MM.1S (cell line): ENCODE measurements around the gene DHRSX.

ENCODE experiments used
- DNase-seq: peaks from one replicate; pipeline ENCODE4 v3.0.0-alpha.2; 2015
- H2AFZ ChIP-seq: fragments of 300-600 bp; sonication (generic); 2 replicates; pipeline ENCODE4 v1.6.0; 2016; ENCODE audit warnings: antibody characterized with exemption, low read length
- H3F3A ChIP-seq: fragments of 300-600 bp; sonication (generic); 2 replicates; pipeline ENCODE4 v1.6.1; 2016; ENCODE audit warnings: mild to moderate bottlenecking, antibody characterized with exemption, low read length, moderate library complexity, mixed read lengths; ENCODE audit not compliant: insufficient read depth
- H3K27ac ChIP-seq: fragments of 300-600 bp; sonication (generic); 2 replicates; pipeline ENCODE4 v1.5.1; 2016; ENCODE audit warnings: mild to moderate bottlenecking, low read length
- H3K27me3 ChIP-seq: fragments of 300-600 bp; sonication (generic); replicated peaks from 2 replicates; pipeline ENCODE4 v1.6.0; 2016; ENCODE audit warnings: low read length; ENCODE audit not compliant: insufficient read depth
- H3K36me3 ChIP-seq: fragments of 300-600 bp; sonication (generic); replicated peaks from 2 replicates; pipeline ENCODE4 v1.6.1; 2016; ENCODE audit warnings: mild to moderate bottlenecking, low read length, mixed read lengths; ENCODE audit not compliant: insufficient read depth
- H3K4me1 ChIP-seq: fragments of 300-600 bp; sonication (generic); 2 replicates; pipeline ENCODE4 v1.6.1; 2016; ENCODE audit warnings: low read length, mixed read lengths
- H3K4me2 ChIP-seq: fragments of 300-600 bp; sonication (generic); 2 replicates; pipeline ENCODE4 v1.6.0; 2016; ENCODE audit warnings: low read depth, low read length
- H3K4me3 ChIP-seq: fragments of 300-600 bp; sonication (generic); 2 replicates; pipeline ENCODE4 v1.5.1; 2016; ENCODE audit warnings: low read length, mixed read lengths
- H3K79me2 ChIP-seq: fragments of 300-600 bp; sonication (generic); 2 replicates; pipeline ENCODE4 v1.6.1; 2016; ENCODE audit warnings: mixed run types, low read length, mixed read lengths
- H3K9ac ChIP-seq: fragments of 300-600 bp; sonication (generic); 2 replicates; pipeline ENCODE4 v1.6.1; 2016; ENCODE audit warnings: low read length, mixed read lengths
- H3K9me2 ChIP-seq: fragments of 300-600 bp; sonication (generic); replicated peaks from 2 replicates; pipeline ENCODE4 v1.6.1; 2016; ENCODE audit warnings: mild to moderate bottlenecking, low read length, mixed read lengths; ENCODE audit not compliant: insufficient read depth
- H3K9me3 ChIP-seq: fragments of 300-600 bp; sonication (generic); replicated peaks from 2 replicates; pipeline ENCODE4 v1.6.1; 2016; ENCODE audit warnings: mild to moderate bottlenecking, low read length, mixed read lengths; ENCODE audit not compliant: insufficient read depth
- H4K20me1 ChIP-seq: fragments of 300-600 bp; sonication (generic); 2 replicates; pipeline ENCODE4 v1.6.1; 2016; ENCODE audit warnings: mild to moderate bottlenecking, low read length, moderate library complexity, mixed read lengths; ENCODE audit not compliant: insufficient read depth
- EZH2 ChIP-seq: fragments of 300-600 bp; sonication (generic); optimal IDR thresholded peaks from 2 replicates; pipeline ENCODE3; 2017; ENCODE audit warnings: low read depth, mild to moderate bottlenecking, antibody characterized with exemption, low read length, mixed read lengths
- EZH2phosphoT487 ChIP-seq: fragments of 300-600 bp; sonication (generic); IDR thresholded peaks from 2 replicates; pipeline ENCODE4 v1.6.1; 2018; ENCODE audit warnings: antibody characterized with exemption, low read length
- TF ChIP-seq, protein P1 (sequence below): fragments of 300-600 bp; sonication (generic); IDR thresholded peaks from 2 replicates; pipeline ENCODE4 v1.5.1; 2016; ENCODE audit warnings: antibody characterized with exemption, low read length, mixed read lengths

Gene DHRSX

GRCh38 chrX:2193273-2193592 is 307.5 kb downstream of the DHRSX start:
- Histone ChIP-seq H3K4me2 (no peak overlapping the region), H3K9me3 (no peaks in the 10 kb centered on the region), H3K4me1 (no peaks in the 10 kb centered on the region), H3K4me3 (no peak overlapping the region), H3K9me2 (no peaks in the 10 kb centered on the region), H3K79me2 (no peaks in the 10 kb centered on the region), H3K9ac (no peak overlapping the region), H3K36me3 (no peaks in the 10 kb centered on the region), H3K27me3 (no peaks in the 10 kb centered on the region), H3F3A (no peaks in the 10 kb centered on the region), H2AFZ (no peak overlapping the region), H4K20me1 (no peaks in the 10 kb centered on the region), H3K27ac (no peak overlapping the region)
- TF ChIP-seq, protein P1, sequence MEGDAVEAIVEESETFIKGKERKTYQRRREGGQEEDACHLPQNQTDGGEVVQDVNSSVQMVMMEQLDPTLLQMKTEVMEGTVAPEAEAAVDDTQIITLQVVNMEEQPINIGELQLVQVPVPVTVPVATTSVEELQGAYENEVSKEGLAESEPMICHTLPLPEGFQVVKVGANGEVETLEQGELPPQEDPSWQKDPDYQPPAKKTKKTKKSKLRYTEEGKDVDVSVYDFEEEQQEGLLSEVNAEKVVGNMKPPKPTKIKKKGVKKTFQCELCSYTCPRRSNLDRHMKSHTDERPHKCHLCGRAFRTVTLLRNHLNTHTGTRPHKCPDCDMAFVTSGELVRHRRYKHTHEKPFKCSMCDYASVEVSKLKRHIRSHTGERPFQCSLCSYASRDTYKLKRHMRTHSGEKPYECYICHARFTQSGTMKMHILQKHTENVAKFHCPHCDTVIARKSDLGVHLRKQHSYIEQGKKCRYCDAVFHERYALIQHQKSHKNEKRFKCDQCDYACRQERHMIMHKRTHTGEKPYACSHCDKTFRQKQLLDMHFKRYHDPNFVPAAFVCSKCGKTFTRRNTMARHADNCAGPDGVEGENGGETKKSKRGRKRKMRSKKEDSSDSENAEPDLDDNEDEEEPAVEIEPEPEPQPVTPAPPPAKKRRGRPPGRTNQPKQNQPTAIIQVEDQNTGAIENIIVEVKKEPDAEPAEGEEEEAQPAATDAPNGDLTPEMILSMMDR: no peak
- TF ChIP-seq EZH2: no peak
- no peak for TF ChIP-seq EZH2phosphoT487
- DNase-seq: no peak

- Histone ChIP-seq H3K27ac (no peak overlapping the region), H3K79me2 (no peaks in the 10 kb centered on the region), H4K20me1 (no peaks in the 10 kb centered on the region), H3F3A (no peaks in the 10 kb centered on the region), H3K9ac (no peak overlapping the region), H3K36me3 (no peaks in the 10 kb centered on the region), H3K4me1 (no peaks in the 10 kb centered on the region), H3K4me2 (no peak overlapping the region), H3K9me3 (no peaks in the 10 kb centered on the region), H3K9me2 (no peaks in the 10 kb centered on the region), H2AFZ (no peak overlapping the region), H3K27me3 (no peaks in the 10 kb centered on the region), H3K4me3 (no peak overlapping the region)
- DNase-seq: no peak
- TF ChIP-seq EZH2: no peak
- TF ChIP-seq, protein P1: no peak
- TF ChIP-seq EZH2phosphoT487: no peak
These were observed 308.0 kb downstream of the DHRSX start for GRCh38 chrX:2192584-2193272.

DNA sequence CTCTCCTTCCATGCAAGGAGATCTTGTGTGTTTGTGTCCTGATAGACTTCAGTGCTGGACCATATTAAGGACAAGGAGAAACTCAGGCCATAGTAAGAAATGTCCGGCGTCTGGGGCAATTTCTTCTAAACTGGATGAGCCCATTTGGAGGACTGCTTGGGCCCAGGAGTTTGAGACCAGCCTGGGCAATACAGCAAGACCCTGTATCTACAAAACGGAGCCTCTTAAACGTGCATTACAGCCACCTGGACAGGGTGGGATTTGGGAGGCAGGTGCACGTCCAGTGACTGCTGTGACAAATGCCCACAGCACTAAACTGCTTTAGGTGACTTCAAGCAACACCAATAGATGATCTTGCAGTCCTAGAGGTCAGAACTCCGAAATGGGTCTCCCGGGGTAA is 311.9 kb downstream of the DHRSX start:
- Histone ChIP-seq H3K4me1 (no peaks in the 10 kb centered on the region), H3K9ac (no peak overlapping the region), H3K4me2 (no peak overlapping the region), H3K27ac (no peak overlapping the region), H4K20me1 (no peaks in the 10 kb centered on the region), H3K9me2 (no peaks in the 10 kb centered on the region), H3K4me3 (no peak overlapping the region), H3K79me2 (no peaks in the 10 kb centered on the region), H3K27me3 (no peaks in the 10 kb centered on the region), H3K9me3 (no peaks in the 10 kb centered on the region), H2AFZ (no peak overlapping the region), H3K36me3 (no peaks in the 10 kb centered on the region), H3F3A (no peaks in the 10 kb centered on the region)
- TF ChIP-seq EZH2phosphoT487: no peak
- TF ChIP-seq, protein P1: no peak
- no peak for TF ChIP-seq EZH2
- no peak for DNase-seq
